ENCODE data around the gene R3HDML. TPM values are rescaled to one million over a fixed set of nuclear protein-coding genes. Genes with fewer than 3 reads are reported as not detected.
A peak's percentile ranks its signal among the peaks of the same experiment; 100 is the strongest.

R3HDML gene
- total and polyA plus RNA-seq, 10 of the 15 experiments (the other 5 are each of a cell fraction or from before 2014, with no cell fraction given), result not detected

DNA sequence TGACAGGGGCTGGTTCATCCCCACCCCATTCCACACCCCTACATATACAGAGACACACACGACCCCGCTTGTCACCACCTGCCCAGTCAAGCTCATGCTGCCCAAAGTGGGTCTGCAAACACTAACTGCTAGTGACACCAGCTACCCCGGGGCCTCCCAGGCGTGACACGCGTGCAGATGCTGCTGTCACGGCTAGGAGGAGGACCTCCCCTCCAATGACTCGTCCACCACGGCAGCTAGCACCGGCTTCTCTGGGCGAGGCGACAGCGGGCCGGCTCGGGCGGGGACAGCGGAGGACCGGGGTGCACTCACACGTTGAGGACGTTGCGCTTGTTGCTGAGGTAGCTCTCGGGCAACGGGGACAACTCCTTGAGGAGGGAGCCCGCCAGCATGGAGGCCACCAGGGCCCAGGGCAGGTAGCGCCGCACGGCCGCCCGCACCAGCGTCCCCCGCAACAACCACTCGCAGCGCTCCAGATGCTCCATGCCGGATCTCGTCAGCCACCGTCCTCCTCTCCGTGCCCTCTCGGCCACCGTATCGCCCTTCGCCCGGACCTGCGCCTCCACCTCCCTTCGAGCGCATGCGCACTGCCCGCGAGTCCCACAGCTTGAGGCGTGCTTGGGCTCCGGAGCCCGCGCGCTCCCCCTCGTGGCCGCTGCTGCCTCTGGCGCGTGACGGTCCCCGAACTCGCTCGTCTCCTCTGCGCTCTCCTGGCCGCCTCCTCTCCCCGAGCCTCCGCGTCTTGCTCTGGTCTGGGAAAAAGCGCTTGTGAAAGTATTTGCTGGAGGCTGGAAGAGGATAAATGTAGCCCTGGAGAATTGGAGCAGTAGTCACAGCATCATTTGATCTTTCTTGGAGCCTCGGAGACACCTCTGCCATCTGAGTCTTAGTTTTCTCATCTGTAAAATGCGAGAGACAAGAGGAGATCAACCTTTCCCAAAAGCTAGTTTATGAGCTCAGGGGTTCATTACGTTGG, 25.9 kb upstream of the R3HDML start, which contains the start of gene FITM2 (continued):
- TF ChIP-seq, protein P1, sequence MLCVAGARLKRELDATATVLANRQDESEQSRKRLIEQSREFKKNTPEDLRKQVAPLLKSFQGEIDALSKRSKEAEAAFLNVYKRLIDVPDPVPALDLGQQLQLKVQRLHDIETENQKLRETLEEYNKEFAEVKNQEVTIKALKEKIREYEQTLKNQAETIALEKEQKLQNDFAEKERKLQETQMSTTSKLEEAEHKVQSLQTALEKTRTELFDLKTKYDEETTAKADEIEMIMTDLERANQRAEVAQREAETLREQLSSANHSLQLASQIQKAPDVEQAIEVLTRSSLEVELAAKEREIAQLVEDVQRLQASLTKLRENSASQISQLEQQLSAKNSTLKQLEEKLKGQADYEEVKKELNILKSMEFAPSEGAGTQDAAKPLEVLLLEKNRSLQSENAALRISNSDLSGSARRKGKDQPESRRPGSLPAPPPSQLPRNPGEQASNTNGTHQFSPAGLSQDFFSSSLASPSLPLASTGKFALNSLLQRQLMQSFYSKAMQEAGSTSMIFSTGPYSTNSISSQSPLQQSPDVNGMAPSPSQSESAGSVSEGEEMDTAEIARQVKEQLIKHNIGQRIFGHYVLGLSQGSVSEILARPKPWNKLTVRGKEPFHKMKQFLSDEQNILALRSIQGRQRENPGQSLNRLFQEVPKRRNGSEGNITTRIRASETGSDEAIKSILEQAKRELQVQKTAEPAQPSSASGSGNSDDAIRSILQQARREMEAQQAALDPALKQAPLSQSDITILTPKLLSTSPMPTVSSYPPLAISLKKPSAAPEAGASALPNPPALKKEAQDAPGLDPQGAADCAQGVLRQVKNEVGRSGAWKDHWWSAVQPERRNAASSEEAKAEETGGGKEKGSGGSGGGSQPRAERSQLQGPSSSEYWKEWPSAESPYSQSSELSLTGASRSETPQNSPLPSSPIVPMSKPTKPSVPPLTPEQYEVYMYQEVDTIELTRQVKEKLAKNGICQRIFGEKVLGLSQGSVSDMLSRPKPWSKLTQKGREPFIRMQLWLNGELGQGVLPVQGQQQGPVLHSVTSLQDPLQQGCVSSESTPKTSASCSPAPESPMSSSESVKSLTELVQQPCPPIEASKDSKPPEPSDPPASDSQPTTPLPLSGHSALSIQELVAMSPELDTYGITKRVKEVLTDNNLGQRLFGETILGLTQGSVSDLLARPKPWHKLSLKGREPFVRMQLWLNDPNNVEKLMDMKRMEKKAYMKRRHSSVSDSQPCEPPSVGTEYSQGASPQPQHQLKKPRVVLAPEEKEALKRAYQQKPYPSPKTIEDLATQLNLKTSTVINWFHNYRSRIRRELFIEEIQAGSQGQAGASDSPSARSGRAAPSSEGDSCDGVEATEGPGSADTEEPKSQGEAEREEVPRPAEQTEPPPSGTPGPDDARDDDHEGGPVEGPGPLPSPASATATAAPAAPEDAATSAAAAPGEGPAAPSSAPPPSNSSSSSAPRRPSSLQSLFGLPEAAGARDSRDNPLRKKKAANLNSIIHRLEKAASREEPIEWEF (IDR thresholded peaks at IDR 0.05; ENCODE audit: insufficient replicate concordance, low read depth, low read length), result no peak
- peak; percentile 68 for TF ChIP-seq DPF2 (IDR thresholded peaks at IDR 0.05)
- TF ChIP-seq REST (IDR thresholded peaks at IDR 0.05; ENCODE audit: low read depth, low read length), result 0 out of 2 replicates have a peak, but pooled peaks have one; percentile 17
- TF ChIP-seq, protein P2, sequence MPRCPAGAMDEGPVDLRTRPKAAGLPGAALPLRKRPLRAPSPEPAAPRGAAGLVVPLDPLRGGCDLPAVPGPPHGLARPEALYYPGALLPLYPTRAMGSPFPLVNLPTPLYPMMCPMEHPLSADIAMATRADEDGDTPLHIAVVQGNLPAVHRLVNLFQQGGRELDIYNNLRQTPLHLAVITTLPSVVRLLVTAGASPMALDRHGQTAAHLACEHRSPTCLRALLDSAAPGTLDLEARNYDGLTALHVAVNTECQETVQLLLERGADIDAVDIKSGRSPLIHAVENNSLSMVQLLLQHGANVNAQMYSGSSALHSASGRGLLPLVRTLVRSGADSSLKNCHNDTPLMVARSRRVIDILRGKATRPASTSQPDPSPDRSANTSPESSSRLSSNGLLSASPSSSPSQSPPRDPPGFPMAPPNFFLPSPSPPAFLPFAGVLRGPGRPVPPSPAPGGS (IDR thresholded peaks at IDR 0.05; ENCODE audit: borderline replicate concordance, insufficient read depth, low read depth, low read length, poor library complexity, severe bottlenecking), result no peak
- peak; percentile 89 for TF ChIP-seq HDGF (IDR thresholded peaks at IDR 0.05)
- no peak for TF ChIP-seq EP300 (IDR thresholded peaks at IDR 0.05; ENCODE audit: borderline replicate concordance in 1 of 2, control insufficient read depth in 1 of 2, low read depth in 2 of 2, low read length in 2 of 2)
- TF ChIP-seq RUNX3 (IDR thresholded peaks at IDR 0.05; ENCODE audit: low read length), result 0 out of 2 replicates have a peak, but pooled peaks have one; percentile 39
- 0 out of 2 replicates have a peak, but pooled peaks have one; percentile 12 for TF ChIP-seq TCF3 (IDR thresholded peaks at IDR 0.05; ENCODE audit: borderline replicate concordance, insufficient read depth, low read depth, low read length)
- TF ChIP-seq, protein P3, sequence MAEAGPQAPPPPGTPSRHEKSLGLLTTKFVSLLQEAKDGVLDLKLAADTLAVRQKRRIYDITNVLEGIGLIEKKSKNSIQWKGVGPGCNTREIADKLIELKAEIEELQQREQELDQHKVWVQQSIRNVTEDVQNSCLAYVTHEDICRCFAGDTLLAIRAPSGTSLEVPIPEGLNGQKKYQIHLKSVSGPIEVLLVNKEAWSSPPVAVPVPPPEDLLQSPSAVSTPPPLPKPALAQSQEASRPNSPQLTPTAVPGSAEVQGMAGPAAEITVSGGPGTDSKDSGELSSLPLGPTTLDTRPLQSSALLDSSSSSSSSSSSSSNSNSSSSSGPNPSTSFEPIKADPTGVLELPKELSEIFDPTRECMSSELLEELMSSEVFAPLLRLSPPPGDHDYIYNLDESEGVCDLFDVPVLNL (IDR thresholded peaks at IDR 0.05; ENCODE audit: low read depth, low read length), result peak; percentile 47; the same call in 1 of the 2 replicates
- no peak for TF ChIP-seq NR2F1 (conservative IDR thresholded peaks at IDR 0.05)
- TF ChIP-seq MTA2 (IDR thresholded peaks at IDR 0.05; ENCODE audit: low read depth), result no peak
- TF ChIP-seq MXI1 (IDR thresholded peaks at IDR 0.05; ENCODE audit: low read depth, low read length), result peak; percentile 81
- peak; percentile 83 for TF ChIP-seq FOXK2 (IDR thresholded peaks at IDR 0.05)
- peak; percentile 61; the same call in 1 of the 2 replicates for TF ChIP-seq CREB1 (IDR thresholded peaks at IDR 0.05; ENCODE audit: low read depth)
- TF ChIP-seq IKZF1 (conservative IDR thresholded peaks at IDR 0.05), result peak; percentile 88
- 0 out of 2 replicates have a peak, but pooled peaks have one; percentile 10 for TF ChIP-seq NFYB (IDR thresholded peaks at IDR 0.05; ENCODE audit: insufficient read depth, low read depth, low read length)
